Measurements from ENCODE around the gene ARID3C. TPM values are rescaled to one million over a fixed set of nuclear protein-coding genes. Genes with fewer than 3 reads are reported as not detected.
"Not testable (repeated sequence)": the region's sequence is repeated elsewhere in the genome, so short reads cannot be mapped to it uniquely, and the experiment has no call there.

The ARID3C gene
- total and polyA plus RNA-seq, 2 donors: 0.07 to 0.09 TPM

GRCh38 chr9:34646211-34647083, 17.6 kb upstream of the ARID3C start, which contains the start of gene GALT:
TSS of gene GALT (plus strand) at chr9:34646675. CDS start at chr9:34646705, 30 bp downstream.
- WGBS: 6% methylated on average over 43 of the region's 43 CpGs

DNA sequence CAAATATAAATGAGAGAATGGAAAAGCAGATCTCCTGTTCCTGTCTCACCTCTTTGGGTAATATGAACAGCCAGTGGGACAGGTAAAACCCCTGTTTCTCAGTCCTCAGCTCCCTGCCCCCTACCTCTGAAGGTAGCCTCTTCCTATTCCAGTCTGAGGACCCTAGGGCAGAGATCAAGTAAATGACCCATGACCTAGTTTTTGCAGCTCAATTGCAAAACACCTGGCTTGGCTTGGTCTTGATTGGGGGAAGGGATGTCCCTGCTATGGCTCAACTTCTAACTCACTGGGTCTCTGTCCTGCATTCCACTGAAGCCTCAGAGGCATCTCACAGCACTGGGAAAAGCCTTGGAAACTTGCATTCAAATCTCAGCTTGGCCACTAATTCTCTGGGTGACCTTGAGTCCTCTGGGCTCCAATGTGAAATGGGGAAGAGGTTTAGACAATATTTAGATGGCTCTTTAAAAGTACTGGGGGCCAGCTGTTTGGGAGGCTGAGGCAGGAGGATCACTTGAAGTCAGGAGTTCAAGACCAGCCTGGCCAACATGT, 16.0 kb upstream of the ARID3C start:
- Histone ChIP-seq H3K9me3 (ENCODE audit: control insufficient read depth in 2 of 2, insufficient read depth in 1 of 2, low read length in 1 of 2) (no peaks in the 10 kb centered on the region), H3K36me3 (ENCODE audit: control insufficient read depth in 2 of 2, insufficient read depth in 2 of 2, low read length in 1 of 2) (peaks cover 14 to 19% of the 10 kb centered on the region in 2 donors), H3K27ac (ENCODE audit: low read depth in 1 of 2, low read length in 1 of 2) (no peak overlapping the region), H3K27me3 (ENCODE audit: control insufficient read depth in 2 of 2, insufficient read depth in 1 of 2, low read length in 1 of 2) (no peaks in the 10 kb centered on the region), H3K4me3 (ENCODE audit: low read length in 2 of 2) (no peak overlapping the region), H3K4me1 (ENCODE audit: control insufficient read depth in 2 of 2, insufficient read depth in 2 of 2, low read length in 2 of 2) (peaks cover 9 to 19% of the 10 kb centered on the region in 2 donors)
- DNase-seq (ENCODE audit: low read depth in 6 of 9, low spot score in 9 of 9): no peak

More at GRCh38 chr9:34646211-34647083, 17.6 kb upstream of the ARID3C start, which contains the start of gene GALT:
- peaks cover 9 to 24% of the 10 kb centered on the region in 2 donors for H3K4me1 ChIP-seq (ENCODE audit: control insufficient read depth in 2 of 2, insufficient read depth in 2 of 2, low read length in 2 of 2)
- peak within 1 kb of the TSS; percentile 73 to 89 for H3K27ac ChIP-seq (ENCODE audit: low read depth in 1 of 2, low read length in 1 of 2)
- no peaks in the 10 kb centered on the region for H3K9me3 ChIP-seq (ENCODE audit: control insufficient read depth in 2 of 2, insufficient read depth in 1 of 2, low read length in 1 of 2)
- no peaks in the 10 kb centered on the region for H3K27me3 ChIP-seq (ENCODE audit: control insufficient read depth in 2 of 2, insufficient read depth in 1 of 2, low read length in 1 of 2)
- peaks cover 14 to 35% of the 10 kb centered on the region in 2 donors for H3K36me3 ChIP-seq (ENCODE audit: control insufficient read depth in 2 of 2, insufficient read depth in 2 of 2, low read length in 1 of 2)
- peak; percentile 77 to 95 (median 90) for DNase-seq (ENCODE audit: low read depth in 6 of 9, low spot score in 9 of 9)
- peak within 1 kb of the TSS; percentile 74 to 83 for H3K4me3 ChIP-seq (ENCODE audit: low read length in 2 of 2)

DNA sequence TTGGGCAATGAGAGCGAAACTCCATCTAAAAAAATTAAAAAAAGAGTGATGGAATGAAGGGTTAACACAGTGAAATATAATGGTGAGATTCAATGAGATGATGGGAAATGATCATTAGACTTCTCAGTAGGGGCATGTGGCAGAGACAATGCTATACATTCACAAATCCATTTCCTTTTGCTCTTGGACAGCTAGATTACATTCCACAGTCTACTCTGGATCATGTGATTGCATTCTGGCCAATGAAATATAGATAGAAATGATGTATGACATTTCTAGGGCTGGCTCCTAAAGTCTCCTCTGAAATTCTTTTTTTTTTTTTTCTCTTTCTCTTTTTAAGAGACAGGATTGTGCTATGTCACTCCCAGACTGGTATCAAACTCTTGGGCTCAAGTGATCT, 13.8 kb upstream of the ARID3C start:
- Histone ChIP-seq H3K4me1 (ENCODE audit: control insufficient read depth in 2 of 2, insufficient read depth in 2 of 2, low read length in 2 of 2) (peaks cover 12 to 21% of the 10 kb centered on the region in 2 donors), H3K4me3 (ENCODE audit: low read length in 2 of 2) (no peak overlapping the region), H3K36me3 (ENCODE audit: control insufficient read depth in 2 of 2, insufficient read depth in 2 of 2, low read length in 1 of 2) (no peaks in the 10 kb centered on the region), H3K27me3 (ENCODE audit: control insufficient read depth in 2 of 2, insufficient read depth in 1 of 2, low read length in 1 of 2) (no peaks in the 10 kb centered on the region), H3K27ac (ENCODE audit: low read depth in 1 of 2, low read length in 1 of 2) (no peak overlapping the region), H3K9me3 (ENCODE audit: control insufficient read depth in 2 of 2, insufficient read depth in 1 of 2, low read length in 1 of 2) (peaks cover 0 to 3% of the 10 kb centered on the region in 2 donors)
- 92% methylated on average over 1 of the region's 1 CpG for WGBS
- no peak for DNase-seq (ENCODE audit: low read depth in 6 of 9, low spot score in 9 of 9)

- WGBS: 86% methylated on average over 8 of the region's 8 CpGs
These were observed 10.5 kb upstream of the ARID3C start for GRCh38 chr9:34639322-34639721.

DNA sequence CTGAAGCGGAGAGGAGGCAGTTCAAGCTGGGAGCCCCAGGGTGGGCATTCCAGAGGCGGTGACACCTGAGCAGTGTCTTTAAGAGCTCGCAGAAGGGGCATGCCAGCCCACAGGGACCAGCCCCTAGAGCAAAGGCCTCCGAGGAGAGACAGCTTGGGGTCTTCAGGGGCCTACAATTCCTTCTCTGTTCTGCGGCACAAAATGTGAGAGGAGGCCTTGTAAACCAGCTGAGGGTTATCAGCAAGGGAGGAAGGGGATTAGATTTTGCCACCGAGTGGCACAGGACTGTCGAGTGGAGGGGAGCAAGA, 9.2 kb upstream of the ARID3C start:
- Histone ChIP-seq H3K27ac (ENCODE audit: low read depth in 1 of 2, low read length in 1 of 2) (peak overlapping the region; percentile 81 to 89), H3K9me3 (ENCODE audit: control insufficient read depth in 2 of 2, insufficient read depth in 1 of 2, low read length in 1 of 2) (peaks cover 0 to 3% of the 10 kb centered on the region in 2 donors), H3K27me3 (ENCODE audit: control insufficient read depth in 2 of 2, insufficient read depth in 1 of 2, low read length in 1 of 2) (no peaks in the 10 kb centered on the region), H3K36me3 (ENCODE audit: control insufficient read depth in 2 of 2, insufficient read depth in 2 of 2, low read length in 1 of 2) (peaks cover 8 to 9% of the 10 kb centered on the region in 2 donors), H3K4me3 (ENCODE audit: low read length in 2 of 2) (peak overlapping the region; percentile 69 to 73), H3K4me1 (ENCODE audit: control insufficient read depth in 2 of 2, insufficient read depth in 2 of 2, low read length in 2 of 2) (peaks cover 14 to 24% of the 10 kb centered on the region in 2 donors)
- DNase-seq (ENCODE audit: low read depth in 6 of 9, low spot score in 9 of 9): no peak
- 33% methylated on average over 7 of the region's 7 CpGs for WGBS

More at GRCh38 chr9:34639322-34639721, 10.5 kb upstream of the ARID3C start:
- not testable (repeated sequence) for H3K27ac ChIP-seq (ENCODE audit: low read depth in 1 of 2, low read length in 1 of 2); H3K36me3 ChIP-seq (ENCODE audit: control insufficient read depth in 2 of 2, insufficient read depth in 2 of 2, low read length in 1 of 2); H3K9me3 ChIP-seq (ENCODE audit: control insufficient read depth in 2 of 2, insufficient read depth in 1 of 2, low read length in 1 of 2); H3K27me3 ChIP-seq (ENCODE audit: control insufficient read depth in 2 of 2, insufficient read depth in 1 of 2, low read length in 1 of 2); DNase-seq (ENCODE audit: low read depth in 6 of 9, low spot score in 9 of 9); H3K4me3 ChIP-seq (ENCODE audit: low read length in 2 of 2)
- H3K4me1 ChIP-seq (ENCODE audit: control insufficient read depth in 2 of 2, insufficient read depth in 2 of 2, low read length in 2 of 2): peaks cover 14 to 24% of the 10 kb centered on the region in 2 donors

- peak within 1 kb of the TSS; percentile 81 to 89 for H3K27ac ChIP-seq (ENCODE audit: low read depth in 1 of 2, low read length in 1 of 2)
- peak within 1 kb of the TSS; percentile 69 to 73 for H3K4me3 ChIP-seq (ENCODE audit: low read length in 2 of 2)
- WGBS: under 1% methylated on average over 74 of the region's 74 CpGs
- H3K27me3 ChIP-seq (ENCODE audit: control insufficient read depth in 2 of 2, insufficient read depth in 1 of 2, low read length in 1 of 2): no peaks in the 10 kb centered on the region
- H3K9me3 ChIP-seq (ENCODE audit: control insufficient read depth in 2 of 2, insufficient read depth in 1 of 2, low read length in 1 of 2): peaks cover 0 to 3% of the 10 kb centered on the region in 2 donors
- H3K36me3 ChIP-seq (ENCODE audit: control insufficient read depth in 2 of 2, insufficient read depth in 2 of 2, low read length in 1 of 2): peaks cover 8 to 9% of the 10 kb centered on the region in 2 donors
- peak; percentile 77 to 97 (median 93) for DNase-seq (ENCODE audit: low read depth in 6 of 9, low spot score in 9 of 9)
- peaks cover 14 to 24% of the 10 kb centered on the region in 2 donors for H3K4me1 ChIP-seq (ENCODE audit: control insufficient read depth in 2 of 2, insufficient read depth in 2 of 2, low read length in 2 of 2)
These were observed 8.7 kb upstream of the ARID3C start, which contains the start of gene SIGMAR1 for GRCh38 chr9:34637356-34638137. TSS of gene SIGMAR1 (minus strand) at chr9:34637787. CDS start at chr9:34637697, 90 bp downstream.

- Histone ChIP-seq H3K4me1 (ENCODE audit: control insufficient read depth in 2 of 2, insufficient read depth in 2 of 2, low read length in 2 of 2) (peaks cover 14 to 24% of the 10 kb centered on the region in 2 donors), H3K27me3 (ENCODE audit: control insufficient read depth in 2 of 2, insufficient read depth in 1 of 2, low read length in 1 of 2) (no peaks in the 10 kb centered on the region), H3K4me3 (ENCODE audit: low read length in 2 of 2) (peak overlapping the region; percentile 69 to 73), H3K9me3 (ENCODE audit: control insufficient read depth in 2 of 2, insufficient read depth in 1 of 2, low read length in 1 of 2) (peaks cover 0 to 3% of the 10 kb centered on the region in 2 donors), H3K36me3 (ENCODE audit: control insufficient read depth in 2 of 2, insufficient read depth in 2 of 2, low read length in 1 of 2) (peaks cover 8 to 9% of the 10 kb centered on the region in 2 donors), H3K27ac (ENCODE audit: low read depth in 1 of 2, low read length in 1 of 2) (peak overlapping the region in 1 of 2 donors; percentile 70)
- peak in 2 of 9 donors; percentile 19 to 24 for DNase-seq (ENCODE audit: low read depth in 6 of 9, low spot score in 9 of 9)
- WGBS: 12% methylated on average over 23 of the region's 23 CpGs
These were observed 8.0 kb upstream of the ARID3C start for GRCh38 chr9:34636791-34637355.

DNA sequence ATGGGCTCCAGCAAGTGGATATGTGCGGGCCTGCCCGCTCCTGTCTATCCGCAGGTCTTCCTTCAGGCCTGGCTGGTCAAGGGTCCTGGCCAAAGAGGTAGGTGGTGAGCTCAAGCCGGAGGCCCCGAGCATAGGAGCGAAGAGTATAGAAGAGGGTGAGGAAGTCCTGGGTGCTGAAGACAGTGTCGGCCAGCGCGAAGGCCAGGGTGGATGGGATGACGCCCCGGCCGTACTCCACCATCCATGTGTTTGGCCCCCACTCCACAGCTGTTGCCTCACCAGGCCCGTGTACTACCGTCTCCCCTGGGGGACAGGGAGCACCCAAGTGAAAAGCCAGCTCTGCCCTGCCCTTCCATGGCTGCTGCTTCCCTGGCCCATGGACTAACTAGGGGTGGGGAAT, 6.7 kb upstream of the ARID3C start:
- peaks cover 8 to 9% of the 10 kb centered on the region in 2 donors for H3K36me3 ChIP-seq (ENCODE audit: control insufficient read depth in 2 of 2, insufficient read depth in 2 of 2, low read length in 1 of 2)
- peaks cover 14 to 24% of the 10 kb centered on the region in 2 donors for H3K4me1 ChIP-seq (ENCODE audit: control insufficient read depth in 2 of 2, insufficient read depth in 2 of 2, low read length in 2 of 2)
- WGBS: 94% methylated on average over 14 of the region's 14 CpGs
- H3K27ac ChIP-seq (ENCODE audit: low read depth in 1 of 2, low read length in 1 of 2): no peak overlapping the region
- H3K9me3 ChIP-seq (ENCODE audit: control insufficient read depth in 2 of 2, insufficient read depth in 1 of 2, low read length in 1 of 2): peaks cover 0 to 3% of the 10 kb centered on the region in 2 donors
- DNase-seq (ENCODE audit: low read depth in 6 of 9, low spot score in 9 of 9): no peak
- no peak overlapping the region for H3K4me3 ChIP-seq (ENCODE audit: low read length in 2 of 2)
- H3K27me3 ChIP-seq (ENCODE audit: control insufficient read depth in 2 of 2, insufficient read depth in 1 of 2, low read length in 1 of 2): peaks cover 3 to 13% of the 10 kb centered on the region in 2 donors

Measured in thymus (tissue), 11 donors.